HL-60 (cell line): ENCODE results near the gene WWOX.

Source experiments
- DNase-seq, 2 experiments: peaks; one replicate each; pipeline ENCODE4 v3.0.0-alpha.2; 2010 to 2020; ENCODE audit warnings: low read depth in 1 of 2, low spot score in 1 of 2
- H3K27ac ChIP-seq: fragments of 250-450 bp; sonication (Bioruptor Pico); replicated peaks from 2 replicates; pipeline ENCODE4 v1.5.1; 2020; ENCODE audit warnings: mild to moderate bottlenecking, moderate library complexity
- H3K27me3 ChIP-seq: fragments of 250-450 bp; sonication (Bioruptor Pico); 2 replicates; pipeline ENCODE4 v1.5.1; 2021; ENCODE audit warnings: mild to moderate bottlenecking, moderate library complexity; ENCODE audit not compliant: insufficient read depth, poor library complexity, severe bottlenecking
- H3K4me3 ChIP-seq: replicated peaks from 2 replicates; pipeline ENCODE4 v1.5.1; 2011; ENCODE audit warnings: mild to moderate bottlenecking, control low read depth, low read length; ENCODE audit not compliant: insufficient read depth
- CTCF ChIP-seq: IDR thresholded peaks from one replicate; pipeline ENCODE4 v1.5.1; 2011; ENCODE audit warnings: low read length, control low read depth, inconsistent platforms; ENCODE audit not compliant: insufficient read depth
- GABPA ChIP-seq: IDR thresholded peaks from 2 replicates; pipeline ENCODE4 v1.6.1; 2012; ENCODE audit warnings: low read depth
- POLR2AphosphoS5 ChIP-seq: IDR thresholded peaks from 2 replicates; pipeline ENCODE4 v1.6.1; 2012; ENCODE audit warnings: low read depth
- REST ChIP-seq: IDR thresholded peaks from 2 replicates; pipeline ENCODE4 v1.6.1; 2012; ENCODE audit warnings: low read depth; ENCODE audit not compliant: insufficient replicate concordance
- SPI1 ChIP-seq: IDR thresholded peaks from 2 replicates; pipeline ENCODE4 v1.6.1; 2012; ENCODE audit warnings: low read depth, mild to moderate bottlenecking, borderline replicate concordance

WWOX gene

GRCh38 chr16:79013930-79014660 lies 914.6 kb downstream of the WWOX start:
- Histone ChIP-seq H3K27me3 (no peaks in the 10 kb centered on the region), H3K27ac (no peak overlapping the region), H3K4me3 (no peak overlapping the region)
- DNase-seq, result no peak
- no peak for TF ChIP-seq REST
- no peak for TF ChIP-seq GABPA
- no peak for TF ChIP-seq CTCF
- no peak for TF ChIP-seq POLR2AphosphoS5
- no peak for TF ChIP-seq SPI1

- no peak for DNase-seq
- H3K27ac ChIP-seq, result no peak overlapping the region
- no peak overlapping the region for H3K4me3 ChIP-seq
- H3K27me3 ChIP-seq, result no peaks in the 10 kb centered on the region
- TF ChIP-seq POLR2AphosphoS5 (no peak), SPI1 (no peak), GABPA (no peak), REST (no peak), CTCF (no peak)
Measured at GRCh38 chr16:79018650-79019429, 919.4 kb downstream of the WWOX start.

DNA sequence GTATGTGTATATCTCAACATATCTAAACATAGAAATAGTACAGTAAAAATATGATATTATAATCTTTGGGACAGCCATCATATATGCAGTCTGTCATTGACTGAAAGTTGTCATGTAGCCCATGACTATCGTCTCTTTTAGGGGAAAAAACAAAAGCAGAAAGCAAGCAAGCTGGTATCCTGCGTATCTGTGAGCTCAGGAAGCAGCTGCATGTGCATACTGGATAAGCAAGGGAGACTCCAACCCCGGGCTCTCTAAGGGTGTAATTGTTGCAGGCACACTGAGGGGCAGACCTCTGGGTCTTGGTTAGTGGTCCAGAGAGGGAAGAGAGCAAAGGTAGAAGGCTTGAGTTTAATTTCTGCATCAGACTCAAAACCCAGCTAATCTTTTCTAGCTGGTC lies 920.0 kb downstream of the WWOX start:
- H3K4me3 ChIP-seq, result no peak overlapping the region
- no peaks in the 10 kb centered on the region for H3K27me3 ChIP-seq
- no peak overlapping the region for H3K27ac ChIP-seq
- DNase-seq, result no peak
- TF ChIP-seq CTCF, result no peak
- TF ChIP-seq POLR2AphosphoS5, result no peak
- no peak for TF ChIP-seq REST
- TF ChIP-seq SPI1, result no peak
- TF ChIP-seq GABPA, result no peak
